CD4-positive, alpha-beta T cell treated with Interleukin-1 beta for 1 hour (primary cell): ENCODE measurements around the gene IFNAR1.
"Not testable (repeated sequence)": the region's sequence is repeated elsewhere in the genome, so short reads cannot be mapped to it uniquely, and the experiment has no call there.

Source experiments
- DNase-seq, 2 donors: peaks; one replicate each; pipeline ENCODE4 v3.0.0-alpha.2; 2020 to 2022

The IFNAR1 gene

GRCh38 chr21:33378081-33378480, 53.3 kb downstream of the IFNAR1 start:
- no peak for DNase-seq

DNA sequence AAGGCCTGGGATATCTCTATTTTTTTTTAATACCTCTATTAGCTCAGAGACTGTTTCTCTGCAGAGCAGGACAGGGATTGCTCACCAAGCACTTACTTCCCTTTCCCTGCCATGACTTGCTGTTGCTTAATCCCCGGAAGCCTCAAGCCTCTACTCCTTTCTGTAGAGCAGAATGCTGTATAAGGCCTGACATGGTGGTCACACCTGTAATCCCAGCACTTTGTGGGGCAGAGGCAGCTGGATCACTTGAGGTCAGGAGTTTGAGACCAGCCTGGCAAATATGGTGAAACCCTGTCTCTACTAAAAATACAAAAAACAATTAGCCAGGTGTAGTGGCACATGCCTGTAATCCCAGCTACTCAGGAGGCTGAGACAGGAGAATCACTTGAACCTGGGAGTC, 55.2 kb downstream of the IFNAR1 start:
- DNase-seq = peak in 1 of 2 donors; percentile 66

- peak; percentile 89 to 92 for DNase-seq
Observed at GRCh38 chr21:33380483-33380998, 55.8 kb downstream of the IFNAR1 start.

DNA sequence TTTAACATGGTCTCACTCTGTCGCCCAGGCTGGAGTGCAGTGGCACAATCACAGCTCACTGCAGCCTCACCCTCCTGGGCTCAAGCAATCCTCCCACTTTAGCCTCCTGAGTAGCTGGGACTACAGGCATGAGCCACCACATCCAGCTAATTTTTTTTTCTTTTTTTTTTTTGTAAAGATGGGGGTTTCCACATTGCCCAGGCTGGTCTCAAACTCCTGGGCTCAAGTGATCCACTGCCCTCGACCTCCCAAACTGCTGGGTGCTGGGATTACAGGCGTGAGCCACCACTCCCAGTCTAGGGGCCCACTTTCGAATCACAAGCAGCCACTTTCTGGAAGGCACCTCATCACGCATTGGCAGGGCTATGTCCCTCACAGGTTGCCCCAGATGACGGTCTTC, 56.6 kb downstream of the IFNAR1 start:
- not testable (repeated sequence) for DNase-seq

GRCh38 chr21:33383056-33383888, 58.5 kb downstream of the IFNAR1 start:
- peak; percentile 78 to 89 for DNase-seq

DNA sequence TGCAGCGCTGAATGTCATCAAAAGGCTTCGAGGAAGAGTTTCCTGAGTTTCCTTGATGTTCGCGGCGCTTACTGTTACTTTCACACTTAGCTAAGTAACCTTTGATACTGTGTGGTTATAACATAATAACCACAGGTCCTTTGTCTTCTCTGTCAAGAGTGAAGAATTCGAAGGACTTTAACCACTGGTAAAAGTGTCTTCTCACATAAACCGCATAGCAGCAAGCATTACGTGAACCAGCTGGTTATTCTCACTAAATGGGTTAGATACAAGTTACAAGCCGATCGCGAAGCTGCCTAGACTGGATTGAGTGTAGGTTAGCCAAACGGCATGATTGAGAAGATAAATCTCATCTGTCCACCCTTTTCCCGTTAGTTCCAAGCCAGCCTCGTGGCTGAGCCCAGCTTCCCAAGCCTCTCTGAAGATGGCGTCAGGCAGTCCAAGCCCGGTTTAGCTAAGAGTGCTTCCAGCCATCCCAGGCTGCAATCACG, 60.1 kb downstream of the IFNAR1 start:
- peak; percentile 35 to 73 for DNase-seq

DNA sequence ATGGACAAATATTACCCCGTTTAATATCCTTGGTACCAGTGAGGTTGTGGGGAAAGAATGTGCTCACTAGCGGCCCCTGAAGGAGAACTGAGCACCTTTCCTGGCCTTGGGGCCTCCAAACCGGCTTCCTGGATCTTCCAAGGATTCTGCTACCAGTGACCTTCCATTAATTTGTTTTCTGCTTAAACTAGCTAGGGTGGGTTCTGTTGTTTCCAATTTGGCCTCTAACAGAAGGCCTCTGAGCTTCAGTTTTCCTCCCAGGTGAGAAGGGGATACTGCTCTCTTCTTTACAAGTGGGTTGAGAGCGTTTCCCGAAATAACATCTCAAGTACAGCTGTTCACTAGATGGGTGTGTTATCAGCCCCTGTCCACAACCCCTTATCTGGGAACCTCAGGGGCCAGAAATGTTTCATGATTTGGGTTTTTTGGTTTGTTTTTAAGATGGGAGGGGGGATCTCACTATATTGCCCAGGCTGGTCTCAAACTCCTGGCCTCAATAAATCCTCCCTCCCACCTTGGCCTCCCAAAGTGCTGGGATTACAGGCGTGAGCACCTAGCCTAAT, 61.5 kb downstream of the IFNAR1 start:
- no peak for DNase-seq

GRCh38 chr21:33387294-33387693, 62.5 kb downstream of the IFNAR1 start:
- DNase-seq = no peak

- no peak for DNase-seq
Observed at GRCh38 chr21:33388188-33388587, 63.4 kb downstream of the IFNAR1 start.

- DNase-seq = no peak
Observed at GRCh38 chr21:33390479-33390878, 65.7 kb downstream of the IFNAR1 start.

GRCh38 chr21:33391656-33392055, 66.9 kb downstream of the IFNAR1 start:
- no peak for DNase-seq

DNA sequence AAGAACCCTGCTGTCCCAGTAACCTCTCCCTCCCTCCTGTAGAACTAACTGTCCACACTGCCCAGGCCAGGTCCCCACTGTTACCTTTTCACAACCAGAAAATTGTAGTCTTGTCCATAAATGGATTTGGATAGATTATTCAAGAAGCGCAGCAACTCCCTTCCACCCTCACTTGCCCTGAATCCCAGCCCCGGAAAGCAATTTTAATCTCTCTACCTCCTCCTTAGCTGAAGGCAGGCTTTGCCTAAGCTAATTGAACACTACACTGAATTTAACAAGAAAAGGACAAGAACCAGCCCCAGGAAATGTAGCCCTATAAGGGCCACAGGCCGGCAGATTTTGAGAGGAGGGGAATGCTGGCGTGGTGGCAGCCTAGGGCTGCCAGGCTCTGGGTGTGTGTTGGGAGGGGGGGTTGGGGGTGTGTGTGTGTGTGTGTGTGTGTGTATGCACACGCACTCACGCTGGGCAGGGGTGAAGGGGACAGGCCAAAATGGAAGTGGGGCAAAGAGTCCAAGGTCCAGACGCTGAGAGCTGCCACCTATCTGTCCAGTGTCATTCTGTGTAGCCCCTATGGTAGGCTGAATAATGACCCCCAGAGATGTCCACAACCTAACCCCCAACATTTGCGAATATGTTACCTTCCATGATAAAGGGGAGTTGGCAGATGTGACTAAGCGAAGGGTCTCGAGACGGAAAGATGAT, 67.7 kb downstream of the IFNAR1 start:
- DNase-seq = no peak

- DNase-seq = no peak
Observed at GRCh38 chr21:33393348-33393747, 68.6 kb downstream of the IFNAR1 start.

GRCh38 chr21:33394260-33394659, 69.5 kb downstream of the IFNAR1 start:
- DNase-seq = peak in 1 of 2 donors; percentile 60

DNA sequence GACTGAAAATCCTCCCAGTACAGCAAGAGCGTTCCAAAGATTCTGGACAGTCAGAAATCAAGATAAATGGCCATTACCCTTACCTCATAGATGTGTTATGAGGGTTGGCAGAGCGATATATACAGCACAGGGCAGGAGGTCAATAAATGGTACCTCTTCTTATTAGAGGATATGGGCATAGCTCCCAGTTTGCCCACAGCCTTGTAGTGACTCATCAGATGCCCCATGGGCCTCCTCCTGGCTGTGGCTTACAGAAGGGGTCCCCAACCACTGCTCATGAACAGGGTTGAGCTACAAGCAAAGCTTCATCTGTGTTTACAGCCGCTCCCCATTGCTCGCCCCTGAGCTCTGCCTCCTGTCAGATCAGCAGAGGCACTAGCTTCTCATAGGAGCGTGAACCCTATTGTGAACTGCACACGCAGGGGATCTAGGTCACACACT, 71.1 kb downstream of the IFNAR1 start:
- no peak for DNase-seq

DNA sequence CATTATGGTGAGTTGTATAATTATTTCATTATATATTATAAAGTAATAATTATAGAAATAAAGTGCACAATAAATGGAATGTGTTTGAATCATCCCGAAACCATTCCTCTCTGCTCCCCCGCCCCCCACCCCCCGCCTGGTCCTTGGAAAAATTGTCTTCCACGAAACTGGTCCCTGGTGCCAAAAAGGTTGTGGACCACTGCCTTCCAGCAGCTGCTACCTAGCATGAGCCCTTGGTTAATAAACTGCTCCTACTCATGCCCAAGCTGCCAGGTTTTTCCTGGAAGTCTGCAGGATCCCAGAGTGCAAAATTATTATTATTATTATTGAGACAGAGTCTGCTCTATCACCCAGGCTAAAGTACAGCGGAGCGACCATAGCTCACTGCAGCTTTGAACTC, 71.7 kb downstream of the IFNAR1 start:
- no peak for DNase-seq

DNA sequence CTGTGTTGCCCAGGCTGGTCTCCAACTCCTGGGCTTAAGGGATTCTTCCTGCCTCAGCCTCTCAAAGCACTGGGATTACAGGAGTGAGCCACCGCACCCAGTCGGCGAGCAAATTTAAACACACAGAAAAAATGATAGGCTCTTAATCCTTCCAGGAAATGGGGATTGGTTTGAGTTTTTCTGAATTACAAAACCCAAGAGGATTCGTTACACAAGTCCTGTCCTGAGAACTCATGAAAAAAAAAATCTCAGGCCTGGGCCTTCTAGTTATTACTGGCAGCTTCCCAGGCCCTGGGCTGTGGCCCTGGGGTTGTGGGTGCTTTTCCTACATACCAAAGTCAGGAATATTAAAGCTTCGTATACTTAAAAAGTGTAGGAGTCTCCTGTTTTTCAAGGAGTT, 72.2 kb downstream of the IFNAR1 start:
- DNase-seq = no peak

DNA sequence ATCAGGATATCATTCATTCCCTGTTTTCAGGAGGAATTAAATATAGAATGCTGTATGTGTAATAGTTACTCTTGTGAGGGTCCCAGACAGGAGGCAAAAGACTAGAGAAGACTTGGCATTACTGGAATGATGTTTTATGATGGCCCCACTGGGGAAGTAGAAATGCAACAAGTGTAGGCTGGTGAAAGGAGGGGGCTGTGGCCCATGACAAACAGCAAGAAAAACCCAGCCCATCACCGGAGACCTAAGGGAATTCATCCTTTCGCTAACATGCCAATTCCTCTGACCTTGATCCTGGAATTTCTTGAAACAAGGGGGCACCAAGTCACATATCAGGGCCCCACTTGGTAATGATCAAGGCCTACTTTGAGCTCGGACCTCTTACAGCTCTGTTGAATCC, 72.9 kb downstream of the IFNAR1 start:
- no peak for DNase-seq

DNA sequence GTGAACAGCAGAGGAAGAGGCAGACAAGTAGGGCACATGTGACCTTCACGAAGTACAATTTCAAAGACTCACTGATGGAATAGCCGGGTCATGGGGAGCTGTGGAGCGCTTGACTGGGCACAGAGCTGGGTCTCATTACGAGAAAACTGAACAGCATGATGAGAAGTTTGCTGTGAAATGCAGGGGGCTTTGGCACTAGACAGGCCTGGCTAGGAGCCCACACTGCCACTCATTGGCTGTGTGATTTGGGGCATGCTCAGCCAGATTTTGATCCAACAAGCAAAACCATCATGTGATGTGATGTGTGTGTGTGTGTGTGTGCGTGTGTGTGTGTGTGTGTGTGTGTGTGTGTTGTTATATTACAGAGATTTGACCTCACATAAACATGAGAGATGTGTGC, 73.6 kb downstream of the IFNAR1 start:
- DNase-seq = no peak

DNA sequence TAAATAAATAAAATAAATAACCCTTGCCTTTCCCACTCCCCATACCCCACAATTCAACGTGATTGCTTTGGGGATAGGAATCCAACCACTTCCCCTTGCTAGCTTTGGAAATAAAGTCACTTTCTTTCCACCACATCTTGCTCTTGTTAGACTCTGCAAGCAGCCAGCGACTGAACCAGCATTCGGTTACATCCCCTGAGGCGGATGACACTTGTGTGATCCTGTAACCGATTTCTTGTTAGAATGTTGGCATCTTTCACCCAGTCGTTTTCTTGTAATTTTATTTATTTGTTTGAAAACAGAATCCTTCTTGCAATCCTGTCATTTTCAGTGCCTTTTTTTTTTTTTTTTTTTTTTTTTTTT, 76.8 kb downstream of the IFNAR1 start:
- no peak for DNase-seq

- peak; percentile 32 to 75 for DNase-seq
Observed at GRCh38 chr21:33402001-33402979, 77.5 kb downstream of the IFNAR1 start.

DNA sequence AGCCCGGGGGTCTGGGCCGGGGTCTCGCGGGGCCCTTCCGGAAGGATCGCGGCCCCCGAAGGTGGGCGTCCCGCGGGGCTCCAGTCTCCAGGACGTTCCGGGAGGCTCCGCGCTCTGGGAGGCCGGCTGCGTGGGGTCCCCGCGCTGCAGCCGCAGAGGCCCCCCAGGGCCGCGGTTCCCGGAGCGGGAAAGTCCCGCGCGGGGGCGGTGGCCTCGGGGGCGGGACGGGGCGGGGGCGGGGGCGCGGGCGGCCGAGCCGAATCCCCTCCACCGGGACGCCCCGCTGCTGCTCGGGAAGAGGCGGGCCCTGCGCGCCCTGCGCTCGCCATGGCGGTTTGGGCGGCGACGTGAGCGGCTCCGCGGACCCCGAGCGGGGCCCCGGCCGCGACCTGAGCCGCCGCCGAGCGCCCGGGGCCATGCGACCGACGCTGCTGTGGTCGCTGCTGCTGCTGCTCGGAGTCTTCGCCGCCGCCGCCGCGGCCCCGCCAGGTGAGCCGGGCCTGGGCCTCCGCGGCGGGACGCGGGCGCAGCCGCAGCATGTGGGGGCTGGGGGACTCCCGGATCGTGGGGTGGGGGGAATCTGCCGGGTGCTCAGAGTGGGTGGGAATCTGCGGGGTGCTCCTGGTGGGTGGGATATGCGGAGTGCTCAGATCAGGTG, 78.5 kb downstream of the IFNAR1 start, which contains the start of gene IFNGR2:
Gene IFNGR2, plus strand, starts transcription at position 286 of the 658 bp plus-strand sequence. Its CDS starts 131 bp downstream, at position 417.
- peak; percentile 51 to 65 for DNase-seq
